ENCODE results near the gene YBEY.

The YBEY gene

DNA sequence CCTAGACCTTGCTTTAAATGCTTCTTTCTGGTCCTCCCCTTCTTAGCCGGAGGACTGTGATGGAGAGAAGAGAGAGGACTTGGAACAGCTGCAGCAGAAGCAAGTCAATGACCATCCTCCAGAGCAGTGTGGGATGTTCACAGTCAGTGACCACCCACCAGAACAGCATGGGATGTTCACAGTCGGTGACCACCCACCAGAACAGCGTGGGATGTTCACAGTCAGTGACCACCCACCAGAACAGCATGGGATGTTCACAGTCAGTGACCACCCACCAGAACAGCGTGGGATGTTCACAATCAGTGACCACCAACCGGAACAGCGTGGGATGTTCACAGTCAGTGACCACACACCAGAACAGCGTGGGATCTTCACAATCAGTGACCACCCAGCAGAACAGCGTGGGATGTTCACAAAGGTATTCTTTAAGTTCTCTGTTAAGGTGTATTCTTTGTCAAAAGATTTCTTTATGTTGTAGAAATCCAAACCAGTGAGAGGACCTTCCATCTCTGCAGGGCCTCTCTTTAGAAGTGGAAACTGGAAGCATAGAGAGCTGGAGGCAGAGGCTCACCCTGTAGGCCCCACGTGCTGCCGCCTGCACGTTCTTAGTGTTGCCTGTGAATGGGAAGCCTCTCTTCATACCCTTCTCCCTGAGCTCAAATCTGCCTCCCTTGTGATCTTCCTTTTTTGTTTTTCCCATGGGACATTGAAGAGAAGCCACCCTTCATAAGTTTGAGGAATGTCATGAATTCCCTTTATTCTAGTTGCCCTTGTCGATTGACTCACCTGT is 48.4 kb downstream of the YBEY start:
- DNase-seq = no peak

DNA sequence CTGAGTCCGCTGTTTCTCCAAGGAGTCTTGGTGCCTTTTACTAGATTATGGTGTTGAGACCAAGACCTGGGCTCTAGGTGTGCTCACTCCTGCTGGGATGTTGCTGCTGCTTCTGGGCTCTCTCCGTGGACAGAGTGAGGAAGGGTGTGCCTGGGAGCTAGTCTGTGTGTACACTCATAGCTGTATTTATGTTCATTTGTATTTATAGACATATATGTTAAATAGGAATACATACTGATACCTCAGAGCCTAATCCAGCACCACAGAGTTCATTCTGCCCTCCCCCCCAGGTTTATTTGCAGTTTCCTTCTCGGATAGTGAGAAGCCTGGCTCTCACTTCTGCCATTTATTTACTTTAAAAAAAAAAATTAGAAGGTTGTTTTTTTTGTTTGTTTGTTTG is 50.5 kb downstream of the YBEY start:
- no peak for DNase-seq

DNA sequence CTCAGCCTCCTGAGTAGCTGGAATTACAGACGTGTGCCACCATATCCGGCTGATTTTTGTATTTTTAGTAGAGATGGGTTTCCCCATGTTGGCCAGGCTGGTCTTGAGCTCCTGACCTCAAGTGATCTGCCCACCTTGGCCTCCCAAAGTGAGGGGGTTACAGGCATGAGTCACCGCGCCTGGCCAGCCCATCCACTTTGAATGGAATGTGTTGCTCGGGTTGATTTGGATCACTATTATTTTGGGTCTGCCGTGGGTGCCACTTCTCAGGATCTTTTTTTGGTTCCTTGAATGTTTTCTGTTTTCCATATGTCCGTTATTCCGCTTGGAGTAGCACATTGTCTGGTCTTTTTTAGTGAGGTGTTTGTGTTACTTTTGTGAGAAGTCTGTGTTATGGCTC is 54.9 kb downstream of the YBEY start:
- no peak for DNase-seq

DNA sequence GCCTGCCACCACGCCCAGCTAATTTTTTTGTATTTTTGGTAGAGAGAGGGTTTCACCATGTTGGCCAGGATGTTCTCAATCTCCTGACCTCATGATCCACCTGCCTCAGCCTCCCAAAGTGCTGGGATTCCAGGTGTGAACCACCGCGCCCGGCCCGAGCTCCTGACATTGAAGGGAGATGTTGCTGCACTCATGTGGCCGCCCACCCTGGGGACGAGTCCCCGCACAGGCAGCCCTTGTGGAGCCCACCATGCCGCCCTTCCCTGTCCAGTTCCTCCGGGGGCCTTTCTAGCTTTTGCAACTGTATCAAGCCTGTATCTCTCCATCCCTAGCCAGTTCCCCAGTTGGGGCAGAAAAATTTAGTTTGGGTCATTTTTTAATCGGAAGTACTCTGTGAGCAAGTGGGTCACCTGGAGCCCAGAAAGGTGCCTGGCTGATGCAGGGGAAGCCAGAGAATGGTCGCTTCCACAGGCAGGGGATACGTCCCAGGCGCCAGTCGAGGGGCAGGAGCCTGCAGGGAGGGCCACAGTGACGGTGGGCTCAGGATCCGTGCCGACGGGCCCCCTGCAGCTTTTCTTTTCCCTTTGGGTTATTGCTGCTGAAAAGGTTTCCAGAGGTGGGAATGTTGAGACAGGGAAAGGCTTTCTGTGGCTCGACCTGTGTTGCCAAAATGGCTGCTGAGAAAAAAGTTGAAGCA is 58.2 kb downstream of the YBEY start:
- DNase-seq = no peak

DNA sequence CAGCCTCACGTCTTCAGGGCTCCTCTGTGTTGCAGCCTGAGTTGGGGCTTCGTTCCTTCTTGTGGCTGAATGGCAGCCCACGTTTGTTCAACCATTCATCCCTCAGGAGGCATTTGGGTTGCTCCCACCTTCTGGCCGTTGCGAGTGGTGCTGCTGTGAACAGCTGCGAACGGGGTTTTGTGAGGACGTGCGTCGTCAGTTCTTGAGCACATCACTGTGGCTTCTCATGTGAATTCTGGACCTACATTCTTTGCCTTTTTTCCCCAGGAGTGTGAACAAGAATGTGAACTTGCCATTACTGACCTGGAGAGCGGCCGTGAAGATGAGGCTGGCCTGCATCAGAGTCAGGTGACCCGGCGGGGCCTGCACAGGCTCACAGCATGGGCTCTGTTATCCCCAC is 59.7 kb downstream of the YBEY start:
- no peak for DNase-seq

DNA sequence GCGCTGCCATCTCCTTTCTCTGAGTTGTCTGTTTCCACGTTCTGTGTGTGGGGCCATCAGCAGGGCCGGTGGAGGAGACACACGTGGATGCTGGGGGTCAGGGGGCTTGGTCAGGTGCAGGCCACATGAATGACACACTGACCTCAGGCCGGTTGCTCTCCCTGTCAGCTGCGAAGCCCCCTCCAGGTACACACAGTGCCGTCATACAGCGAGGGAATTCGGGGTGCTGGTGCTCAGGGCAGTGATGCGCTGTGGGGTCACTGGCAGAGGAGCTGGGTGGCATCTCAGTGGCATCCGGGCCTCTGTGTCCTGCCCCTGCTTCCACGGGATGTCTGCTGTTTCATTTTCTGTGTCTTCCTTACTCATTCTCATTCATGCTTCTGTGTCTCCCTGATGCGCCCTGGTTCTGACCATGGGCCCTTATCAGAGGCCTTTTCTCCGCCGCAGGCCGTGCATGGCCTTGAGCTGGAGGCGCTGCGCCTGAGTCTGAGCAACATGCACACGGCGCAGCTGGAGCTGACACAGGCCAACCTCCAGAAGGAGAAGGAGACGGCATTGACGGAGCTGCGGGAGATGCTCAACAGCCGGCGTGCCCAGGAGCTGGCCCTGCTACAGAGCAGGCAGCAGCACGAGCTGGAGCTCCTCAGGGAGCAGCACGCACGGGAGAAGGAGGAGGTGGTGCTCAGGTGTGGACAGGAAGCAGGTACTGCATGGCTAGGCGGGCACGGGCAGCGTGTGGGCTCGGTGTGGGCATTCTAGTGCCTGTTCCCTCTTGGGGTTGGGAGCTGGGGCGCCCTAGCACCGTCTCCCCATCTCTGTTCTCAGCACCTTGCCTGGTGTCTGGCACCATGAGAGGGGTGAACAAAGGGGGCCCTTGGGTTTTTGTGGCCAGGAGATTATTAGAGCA is 60.4 kb downstream of the YBEY start:
- no peak for DNase-seq

DNA sequence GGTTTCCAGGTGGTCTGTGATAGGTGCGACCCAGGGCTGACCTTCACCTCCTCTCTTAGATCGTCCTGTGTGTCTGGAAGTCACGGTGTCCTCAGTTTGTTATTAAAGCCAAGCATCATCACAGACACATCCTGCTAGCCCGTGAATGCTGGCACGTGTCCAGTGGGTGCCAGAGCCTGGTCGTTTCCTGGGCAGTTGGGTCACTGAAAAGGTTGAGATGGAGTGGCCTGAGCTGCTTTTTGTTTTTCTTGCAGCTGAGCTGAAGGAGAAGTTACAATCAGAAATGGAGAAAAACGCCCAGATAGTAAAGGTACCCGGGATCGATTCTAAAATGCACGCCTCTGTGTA is 61.0 kb downstream of the YBEY start:
- DNase-seq = no peak

Measured in stimulated activated CD4-positive, alpha-beta T cell treated with anti-CD3 and anti-CD28 coated beads, Interleukin-1b, Interleukin-23, amount 100 ng/mL, for 48 hours (primary cell).